H9 (cell line): Measurements from ENCODE around the gene ITPK1. TPM values are rescaled to one million over a fixed set of nuclear protein-coding genes. Genes with fewer than 3 reads are reported as not detected.

Experiments
- DNase-seq: peaks from one replicate; pipeline ENCODE4 v3.0.0-alpha.2; 2017
- H2AFZ ChIP-seq: one replicate; pipeline ENCODE4 v1.6.1; 2013; ENCODE audit warnings: mild to moderate bottlenecking, low read length, control low read depth, moderate library complexity
- H2AK5ac ChIP-seq: 2 replicates; pipeline ENCODE4 v1.6.1; 2013; ENCODE audit warnings: low read length, control low read depth, mixed read lengths; ENCODE audit not compliant: insufficient read length
- H2BK120ac ChIP-seq: one replicate; pipeline ENCODE4 v1.6.1; 2013; ENCODE audit warnings: low read depth, mild to moderate bottlenecking, low read length, control low read depth, inconsistent platforms; ENCODE audit not compliant: poor library complexity, severe bottlenecking
- H2BK12ac ChIP-seq: 2 replicates; pipeline ENCODE4 v1.6.1; 2013; ENCODE audit warnings: low read length, control low read depth, mixed read lengths, low read depth; ENCODE audit not compliant: insufficient read length
- H2BK15ac ChIP-seq: 2 replicates; pipeline ENCODE4 v1.6.1; 2013; ENCODE audit warnings: low read depth, low read length, control low read depth
- H2BK20ac ChIP-seq: one replicate; pipeline ENCODE4 v1.6.1; 2013; ENCODE audit warnings: low read depth, mild to moderate bottlenecking, low read length, control low read depth, inconsistent platforms; ENCODE audit not compliant: poor library complexity, severe bottlenecking
- H2BK5ac ChIP-seq: 2 replicates; pipeline ENCODE4 v1.6.1; 2013; ENCODE audit warnings: low read length, control low read depth, mixed read lengths; ENCODE audit not compliant: insufficient read length
- H3K14ac ChIP-seq: 2 replicates; pipeline ENCODE4 v1.6.1; 2013; ENCODE audit warnings: low read length, control low read depth; ENCODE audit not compliant: insufficient read depth
- H3K18ac ChIP-seq: 2 replicates; pipeline ENCODE4 v1.6.1; 2013; ENCODE audit warnings: low read depth, mild to moderate bottlenecking, mixed read lengths, low read length, control low read depth; ENCODE audit not compliant: insufficient read length
- H3K23ac ChIP-seq: 2 replicates; pipeline ENCODE4 v1.6.1; 2013; ENCODE audit warnings: low read length, control low read depth, mixed read lengths, low read depth; ENCODE audit not compliant: insufficient read length
- H3K23me2 ChIP-seq: 2 replicates; pipeline ENCODE4 v1.6.1; 2013; ENCODE audit warnings: low read depth, mild to moderate bottlenecking, mixed read lengths, low read length, control low read depth; ENCODE audit not compliant: insufficient read length, poor library complexity, severe bottlenecking
- H3K27ac ChIP-seq: 2 replicates; pipeline ENCODE4 v1.5.1; 2013; ENCODE audit warnings: low read length, control low read depth, mixed read lengths, low read depth; ENCODE audit not compliant: insufficient read length
- H3K27me3 ChIP-seq: 2 replicates; pipeline ENCODE4 v1.6.1; 2013; ENCODE audit warnings: low read length, control low read depth, inconsistent platforms; ENCODE audit not compliant: insufficient read depth
- H3K4ac ChIP-seq: 2 replicates; pipeline ENCODE4 v1.6.1; 2013; ENCODE audit warnings: low read depth, mild to moderate bottlenecking, control low read depth, inconsistent platforms, low read length, moderate library complexity
- H3K4me1 ChIP-seq: 2 replicates; pipeline ENCODE4 v1.6.1; 2013; ENCODE audit warnings: low read length, control low read depth, inconsistent platforms; ENCODE audit not compliant: insufficient read depth
- H3K4me2 ChIP-seq: 2 replicates; pipeline ENCODE4 v1.6.1; 2013; ENCODE audit warnings: low read length, control low read depth, mixed read lengths; ENCODE audit not compliant: insufficient read length, insufficient read depth
- H3K56ac ChIP-seq: 2 replicates; pipeline ENCODE4 v1.6.1; 2013; ENCODE audit warnings: low read depth, mild to moderate bottlenecking, mixed read lengths, low read length, control low read depth; ENCODE audit not compliant: insufficient read length
- H3K79me1 ChIP-seq: 2 replicates; pipeline ENCODE4 v1.6.1; 2013; ENCODE audit warnings: low read depth, mild to moderate bottlenecking, moderate library complexity, low read length, control low read depth, inconsistent platforms; ENCODE audit not compliant: insufficient read depth, poor library complexity, severe bottlenecking
- H3K79me2 ChIP-seq: 2 replicates; pipeline ENCODE4 v1.6.1; 2013; ENCODE audit warnings: low read length, control low read depth, inconsistent platforms; ENCODE audit not compliant: insufficient read depth
- H3K9ac ChIP-seq: 2 replicates; pipeline ENCODE4 v1.6.1; 2013; ENCODE audit warnings: low read length, control low read depth, mixed read lengths; ENCODE audit not compliant: insufficient read length; ENCODE audit errors: extremely low read depth
- H3K9me3 ChIP-seq: one replicate; pipeline ENCODE4 v1.6.1; 2013; ENCODE audit warnings: low read depth, low read length, inconsistent platforms; ENCODE audit not compliant: control insufficient read depth
- H3T11ph ChIP-seq: one replicate; pipeline ENCODE4 v1.6.1; 2013; ENCODE audit warnings: mild to moderate bottlenecking, low read length, control low read depth, inconsistent platforms
- H4K20me1 ChIP-seq: one replicate; pipeline ENCODE4 v1.6.1; 2013; ENCODE audit not compliant: control insufficient read depth, insufficient read length, insufficient read depth
- H4K5ac ChIP-seq: 2 replicates; pipeline ENCODE4 v1.6.1; 2013; ENCODE audit warnings: low read depth, mild to moderate bottlenecking, mixed read lengths, low read length, control low read depth; ENCODE audit not compliant: insufficient read length
- H4K8ac ChIP-seq: replicated peaks from 2 replicates; pipeline ENCODE4 v1.6.1; 2013; ENCODE audit warnings: low read length, control low read depth, mixed read lengths, low read depth; ENCODE audit not compliant: insufficient read length
- H4K91ac ChIP-seq: 2 replicates; pipeline ENCODE4 v1.6.1; 2013; ENCODE audit warnings: low read depth, mild to moderate bottlenecking, moderate library complexity, mixed read lengths, low read length, control low read depth; ENCODE audit not compliant: insufficient read length
- H3K27ac Mint-ChIP-seq, 3 experiments: 2 replicates in 2 of 3; 3 replicates in 1 of 3; pipeline ENCODE4 v1.8.0; 2020 to 2021; ENCODE audit warnings: mixed read lengths in 3 of 3, mild to moderate bottlenecking in 1 of 3, moderate library complexity in 1 of 3
- H3K27me3 Mint-ChIP-seq: 2 replicates; pipeline ENCODE4 v1.8.0; 2021; ENCODE audit warnings: low read depth, mild to moderate bottlenecking, moderate library complexity, mixed read lengths
- H3K36me3 Mint-ChIP-seq, 3 experiments: 2 replicates in 2 of 3; 3 replicates in 1 of 3; pipeline ENCODE4 v1.8.0; 2020 to 2021; ENCODE audit warnings: low read depth in 3 of 3, mixed read lengths in 3 of 3; ENCODE audit not compliant: insufficient read depth in 1 of 3
- H3K4me1 Mint-ChIP-seq, 2 experiments: 2 replicates each; pipeline ENCODE4 v1.8.0; 2020; ENCODE audit warnings: mixed read lengths in 2 of 2
- H3K4me3 Mint-ChIP-seq, 2 experiments: 2 replicates in 1 of 2; 3 replicates in 1 of 2; pipeline ENCODE4 v1.8.0; 2020 to 2021; ENCODE audit warnings: mild to moderate bottlenecking in 2 of 2, mixed read lengths in 2 of 2, moderate library complexity in 1 of 2
- H3K9me3 Mint-ChIP-seq, 2 experiments: 2 replicates in 1 of 2; 3 replicates in 1 of 2; pipeline ENCODE4 v1.8.0; 2020; ENCODE audit warnings: mild to moderate bottlenecking in 2 of 2, mixed read lengths in 2 of 2, moderate library complexity in 1 of 2
- WGBS: extraction: QIAGEN DNeasy Blood & Tissue Kit; methylation state at CpG from one replicate; pipeline ENCODE4 v1.1.7; 2013; ENCODE audit warnings: missing lambda C conversion rate, low lambda C conversion rate, mixed read lengths; ENCODE audit not compliant: insufficient read length; ENCODE audit errors: extremely low coverage; 5-methylcytosine and 5-hydroxymethylcytosine counted together
- total RNA-seq: library from RNA; stranded (reverse); gene quantifications from 2 replicates; pipeline ENCODE4 v1.2.1, GENCODE V29; 2021
- TF ChIP-seq, protein P1 (sequence below): fragments of 200-600 bp; sonication (generic); conservative IDR thresholded peaks from 3 replicates; pipeline ENCODE4 v1.8.0; 2021; ENCODE audit warnings: antibody characterized with exemption, mild to moderate bottlenecking

Gene ITPK1
- total RNA-seq, 1 experiment from 2014 or later: 92.7 TPM

DNA sequence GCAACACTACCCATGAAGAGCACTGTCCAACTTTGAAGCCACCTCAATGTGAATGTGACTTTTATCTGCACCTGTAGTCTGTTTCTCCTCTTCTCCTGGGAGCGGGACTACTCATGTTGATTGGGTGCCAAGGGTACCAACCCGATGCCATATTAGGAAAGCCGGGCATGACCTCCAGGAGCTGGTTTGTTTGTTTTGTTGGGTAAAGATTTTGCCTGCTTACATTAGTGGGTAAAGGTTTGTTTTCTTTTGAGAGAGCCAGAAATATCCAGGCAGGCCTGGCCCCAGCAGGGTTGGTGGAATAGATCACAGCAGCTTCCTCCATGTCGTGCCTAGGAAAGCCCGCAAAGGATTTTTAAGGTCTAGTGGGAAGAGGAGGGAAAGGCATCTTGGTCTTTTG is 19.7 kb upstream of the ITPK1 start:
- TF ChIP-seq, protein P1, sequence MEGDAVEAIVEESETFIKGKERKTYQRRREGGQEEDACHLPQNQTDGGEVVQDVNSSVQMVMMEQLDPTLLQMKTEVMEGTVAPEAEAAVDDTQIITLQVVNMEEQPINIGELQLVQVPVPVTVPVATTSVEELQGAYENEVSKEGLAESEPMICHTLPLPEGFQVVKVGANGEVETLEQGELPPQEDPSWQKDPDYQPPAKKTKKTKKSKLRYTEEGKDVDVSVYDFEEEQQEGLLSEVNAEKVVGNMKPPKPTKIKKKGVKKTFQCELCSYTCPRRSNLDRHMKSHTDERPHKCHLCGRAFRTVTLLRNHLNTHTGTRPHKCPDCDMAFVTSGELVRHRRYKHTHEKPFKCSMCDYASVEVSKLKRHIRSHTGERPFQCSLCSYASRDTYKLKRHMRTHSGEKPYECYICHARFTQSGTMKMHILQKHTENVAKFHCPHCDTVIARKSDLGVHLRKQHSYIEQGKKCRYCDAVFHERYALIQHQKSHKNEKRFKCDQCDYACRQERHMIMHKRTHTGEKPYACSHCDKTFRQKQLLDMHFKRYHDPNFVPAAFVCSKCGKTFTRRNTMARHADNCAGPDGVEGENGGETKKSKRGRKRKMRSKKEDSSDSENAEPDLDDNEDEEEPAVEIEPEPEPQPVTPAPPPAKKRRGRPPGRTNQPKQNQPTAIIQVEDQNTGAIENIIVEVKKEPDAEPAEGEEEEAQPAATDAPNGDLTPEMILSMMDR: no peak
- H3K9ac ChIP-seq: no peak overlapping the region
- Mint-ChIP-seq H3K9me3 (no peaks in the 10 kb centered on the region), H3K4me3 (no peak overlapping the region), H3K36me3 (no peaks in the 10 kb centered on the region), H3K4me1 (peaks cover 5 to 9% of the 10 kb centered on the region in 2 experiments), H3K27ac (no peak overlapping the region), H3K27me3 (peaks cover 4% of the 10 kb centered on the region; the same call in 1 of the 2 replicates)
- no peak overlapping the region for H2BK12ac ChIP-seq
- H3K27ac ChIP-seq: no peak overlapping the region
- no peak overlapping the region for H3K4me2 ChIP-seq
- H2BK20ac ChIP-seq: no peak overlapping the region
- no peak overlapping the region for H2AFZ ChIP-seq
- no peak for DNase-seq
- H3K4ac ChIP-seq: no peak overlapping the region
- no peaks in the 10 kb centered on the region for H4K20me1 ChIP-seq
- H3K23ac ChIP-seq: no peak overlapping the region
- H4K91ac ChIP-seq: no peak overlapping the region
- no peak overlapping the region for H3K18ac ChIP-seq
- H3K23me2 ChIP-seq: no peaks in the 10 kb centered on the region
- H2AK5ac ChIP-seq: no peak overlapping the region
- H3T11ph ChIP-seq: no peak overlapping the region
- H2BK120ac ChIP-seq: no peak overlapping the region
- no peaks in the 10 kb centered on the region for H3K79me1 ChIP-seq
- no peak overlapping the region for H3K56ac ChIP-seq
- H4K8ac ChIP-seq: no peak overlapping the region
- H3K4me1 ChIP-seq: no peaks in the 10 kb centered on the region
- H3K9me3 ChIP-seq: no peaks in the 10 kb centered on the region
- no peaks in the 10 kb centered on the region for H3K79me2 ChIP-seq
- H3K27me3 ChIP-seq: no peaks in the 10 kb centered on the region
- no peak overlapping the region for H2BK15ac ChIP-seq
- H2BK5ac ChIP-seq: no peak overlapping the region
- no CpG with 5 or more reads among the region's 5 CpGs for WGBS
- H3K14ac ChIP-seq: no peak overlapping the region
- no peak overlapping the region for H4K5ac ChIP-seq
